HCT116 (cell line): ENCODE measurements around the gene RACGAP1. TPM values are rescaled to one million over a fixed set of nuclear protein-coding genes. Genes with fewer than 3 reads are reported as not detected.
"Not testable (repeated sequence)": the region's sequence is repeated elsewhere in the genome, so short reads cannot be mapped to it uniquely, and the experiment has no call there.

Experiments
- ATAC-seq: fragments of 200-7000 bp; cut with Tn5 transposase; 2 replicates; pipeline ENCODE4 v1.9.1; 2020; ENCODE audit warnings: mild to moderate bottlenecking, moderate library complexity
- BruUV-seq: library from RNA; stranded (reverse); fragments of 400-500 nt; replicated peaks from 2 replicates; lab custom pipeline; 2021; lab: Mats Ljungman, UMichigan
- CTCF ChIA-PET: fragments of 300-600 bp; sonication (Branson Sonifier 250); formaldehyde crosslinking; loops from one replicate; lab custom pipeline; 2021; ENCODE audit warnings: antibody characterized with exemption; lab: Charles Lee
- POLR2A ChIA-PET: fragments of 300-600, 350-600 bp; sonication (Branson Sonifier 250); formaldehyde crosslinking; loops from one replicate; lab custom pipeline; 2021; ENCODE audit warnings: antibody characterized with exemption; lab: Charles Lee
- RAD21 ChIA-PET, 2 experiments: fragments of 300-600 bp; sonication (Branson Sonifier 250); formaldehyde crosslinking; loops; one replicate each; lab custom pipeline; 2023; ENCODE audit warnings: low total read pairs in 2 of 2; ENCODE audit not compliant: uncharacterized antibody in 2 of 2, unreplicated experiment in 2 of 2, low non-redundant PET in 1 of 2; lab: Charles Lee
- DNase-seq: peaks from one replicate; pipeline ENCODE4 v3.0.0-alpha.2; 2010; ENCODE audit warnings: low read depth, low spot score
- H2AFZ ChIP-seq: fragments of 200-600 bp; shearing (Covaris generic), sonication (generic); 2 replicates; pipeline ENCODE4 v1.6.1; 2017; ENCODE audit warnings: low read depth, mixed run types, mixed read lengths, antibody characterized with exemption, low read length; ENCODE audit not compliant: poor library complexity, severe bottlenecking
- H3K27ac ChIP-seq: 2 replicates; pipeline ENCODE4 v1.5.1; 2012; ENCODE audit warnings: low read depth, low read length
- H3K27me3 ChIP-seq: fragments of 200-600 bp; sonication (generic); 2 replicates; pipeline ENCODE4 v1.6.1; 2016; ENCODE audit warnings: mixed run types, low read length, mixed read lengths; ENCODE audit not compliant: insufficient read depth
- H3K36me3 ChIP-seq, 2 experiments: fragments of 200-500 bp in 1 of 2; fragments of 200-600 bp in 1 of 2; sonication (Bioruptor generic) in 1 of 2; sonication (generic) in 1 of 2; 2 replicates each; pipeline versions ENCODE4 v1.5.1 to v1.6.1; 2014 to 2016; ENCODE audit warnings: low read length in 2 of 2, inconsistent platforms in 1 of 2, mixed read lengths in 1 of 2, mixed run types in 1 of 2; ENCODE audit not compliant: insufficient read depth in 2 of 2, control insufficient read depth in 1 of 2
- H3K4me1 ChIP-seq, 2 experiments: fragments of 200-600 bp in 1 of 2; sonication (generic) in 1 of 2; 2 replicates each; pipeline versions ENCODE4 v1.5.1 to v1.6.1; 2012 to 2017; ENCODE audit warnings: low read length in 2 of 2, inconsistent platforms in 1 of 2, mild to moderate bottlenecking in 1 of 2, mixed read lengths in 1 of 2, mixed run types in 1 of 2, moderate library complexity in 1 of 2; ENCODE audit not compliant: insufficient read depth in 2 of 2, control insufficient read depth in 1 of 2
- H3K4me2 ChIP-seq: fragments of 200-600 bp; sonication (generic); 2 replicates; pipeline ENCODE4 v1.6.1; 2017; ENCODE audit warnings: mixed run types, low read length, mixed read lengths
- H3K4me3 ChIP-seq, 2 experiments: fragments of 200-600 bp in 1 of 2; sonication (generic) in 1 of 2; replicated peaks in 1 of 2; 2 replicates each; pipeline ENCODE4 v1.5.1; 2011 to 2016; ENCODE audit warnings: low read length in 2 of 2, control low read depth in 1 of 2, low read depth in 1 of 2, mild to moderate bottlenecking in 1 of 2, mixed read lengths in 1 of 2, mixed run types in 1 of 2
- H3K79me2 ChIP-seq: fragments of 200-600 bp; sonication (generic); 2 replicates; pipeline ENCODE4 v1.6.1; 2017; ENCODE audit warnings: mild to moderate bottlenecking, mixed run types, low read length, moderate library complexity, mixed read lengths; ENCODE audit not compliant: insufficient read depth
- H3K9ac ChIP-seq: fragments of 200-600 bp; sonication (generic); 2 replicates; pipeline ENCODE4 v1.6.1; 2016; ENCODE audit warnings: low read length, mixed read lengths
- H3K9me2 ChIP-seq: fragments of 200-600 bp; sonication (generic), shearing (Covaris generic); 2 replicates; pipeline ENCODE4 v1.6.1; 2017; ENCODE audit warnings: mixed run types, mild to moderate bottlenecking, moderate library complexity; ENCODE audit not compliant: insufficient read depth
- H3K9me3 ChIP-seq, 2 experiments: fragments of 200-500 bp in 1 of 2; fragments of 200-600 bp in 1 of 2; sonication (Bioruptor generic) in 1 of 2; sonication (generic) in 1 of 2; 2 replicates each; pipeline ENCODE4 v1.6.1; 2014 to 2017; ENCODE audit warnings: low read length in 2 of 2, mixed read lengths in 2 of 2, inconsistent platforms in 1 of 2, low read depth in 1 of 2, mild to moderate bottlenecking in 1 of 2, mixed run types in 1 of 2, moderate library complexity in 1 of 2; ENCODE audit not compliant: control insufficient read depth in 1 of 2, insufficient read depth in 1 of 2
- H4K20me1 ChIP-seq: fragments of 200-600 bp; sonication (generic), shearing (Covaris generic); 2 replicates; pipeline ENCODE4 v1.6.1; 2017; ENCODE audit warnings: mixed run types, mild to moderate bottlenecking, moderate library complexity; ENCODE audit not compliant: insufficient read depth
- intact Hi-C: fragments of 100-400 bp; cut with micrococcal nuclease; formaldehyde crosslinking; loops from 2 replicates; pipeline ENCODE4 v1.10.0; 2022
- total RNA-seq: library from RNA; stranded (reverse); gene quantifications from one replicate; pipeline ENCODE4 v1.2.1, GENCODE V29; 2021; ENCODE audit not compliant: unreplicated experiment
- TF ChIP-seq, protein P1 (sequence below), 3 experiments: fragments of 200-600 bp in 1 of 3; sonication (generic) in 1 of 3; IDR thresholded peaks in 2 of 3; conservative IDR thresholded peaks in 1 of 3; 2 replicates each; pipeline ENCODE4 v1.5.1; 2012 to 2017; ENCODE audit warnings: low read depth in 2 of 3, low read length in 2 of 3, antibody characterized with exemption in 1 of 3, borderline replicate concordance in 1 of 3, control low read depth in 1 of 3, mild to moderate bottlenecking in 1 of 3, mixed read lengths in 1 of 3, mixed run types in 1 of 3, moderate library complexity in 1 of 3; ENCODE audit not compliant: insufficient read depth in 1 of 3
- TF ChIP-seq, protein P2 (sequence below): IDR thresholded peaks from 2 replicates; pipeline ENCODE4 v1.6.1; 2012

RACGAP1 gene
- total RNA-seq, 1 experiment from 2014 or later, result 147 TPM

DNA sequence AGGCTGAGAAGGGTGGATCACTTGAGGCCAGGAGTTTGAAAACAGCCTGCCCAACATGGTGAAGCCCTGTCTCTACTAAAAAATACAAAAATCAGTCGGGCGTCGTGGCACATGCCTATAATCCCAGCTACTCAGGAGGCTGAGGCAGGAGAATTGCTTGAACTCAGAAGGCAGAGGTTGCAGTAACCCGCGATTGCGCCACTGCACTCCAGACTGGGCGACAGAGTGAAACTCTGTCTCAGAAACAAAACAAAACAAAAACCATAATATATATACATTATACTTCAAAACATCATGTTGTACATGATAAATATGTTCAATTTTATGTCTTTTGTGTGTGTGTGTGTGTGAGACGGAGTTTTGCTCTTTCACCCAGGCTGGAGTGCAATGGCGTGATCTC is 5.2 kb upstream of the RACGAP1 start:
- BruUV-seq, H3K9ac ChIP-seq, H3K4me2 ChIP-seq, H3K79me2 ChIP-seq, H4K20me1 ChIP-seq, H3K36me3 ChIP-seq, DNase-seq, H3K27me3 ChIP-seq, ATAC-seq, H3K9me2 ChIP-seq, RAD21 ChIA-PET, intact Hi-C loops, H2AFZ ChIP-seq, H3K4me3 ChIP-seq, H3K27ac ChIP-seq, H3K9me3 ChIP-seq: not testable (repeated sequence)
- H3K4me1 ChIP-seq, result peaks cover 9 to 11% of the 10 kb centered on the region in 2 experiments
- CTCF ChIA-PET, result interaction anchor here (1.1 to 2.0 kb wide), 4 partner anchors 9 to 163 kb away, joined by 3 to 13 read pairs (median 4); no protein-coding TSS in a partner anchor
- POLR2A ChIA-PET, result interaction anchor here (0.6 kb wide), 1 partner anchor 8 kb away, joined by 3 read pairs; no protein-coding TSS in a partner anchor

DNA sequence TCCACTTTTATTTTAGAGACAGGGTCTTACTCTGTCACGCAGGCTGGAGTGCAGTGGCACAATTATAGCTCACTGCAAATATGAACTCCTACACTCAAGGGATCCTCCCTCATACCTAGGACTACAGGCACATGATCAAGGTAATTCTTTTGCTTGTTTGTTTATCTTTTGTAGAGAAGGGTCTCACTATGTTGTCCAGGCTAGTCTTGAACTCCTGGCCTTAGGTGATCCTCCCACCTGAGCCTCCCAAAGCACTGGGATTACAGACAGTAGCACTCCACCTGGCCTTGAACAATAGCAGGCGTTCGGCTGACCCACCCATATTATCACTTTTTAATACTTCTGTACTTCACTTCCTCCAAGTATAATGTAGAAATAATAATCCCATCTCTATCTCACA is 1.4 kb upstream of the RACGAP1 start:
- intact Hi-C loops, result no loop called here
- DNase-seq (no peak), ATAC-seq (no peak)
- H3K9me3 ChIP-seq, result no peaks in the 10 kb centered on the region
- H3K36me3 ChIP-seq, result peaks cover 2 to 5% of the 10 kb centered on the region in 2 experiments; a peak in 1 of 4 replicates
- BruUV-seq, result no TSS peak
- no peak overlapping the region for H3K4me3 ChIP-seq
- H3K27me3 ChIP-seq, result no peaks in the 10 kb centered on the region
- H4K20me1 ChIP-seq, result no peaks in the 10 kb centered on the region
- H3K9ac ChIP-seq, result no peak overlapping the region
- H3K4me2 ChIP-seq, result no peak overlapping the region
- H3K4me1 ChIP-seq, result peaks cover 11 to 20% of the 10 kb centered on the region in 2 experiments
- H3K9me2 ChIP-seq, result peaks cover 3% of the 10 kb centered on the region; the same call in 1 of the 2 replicates
- TF ChIP-seq, protein P1, sequence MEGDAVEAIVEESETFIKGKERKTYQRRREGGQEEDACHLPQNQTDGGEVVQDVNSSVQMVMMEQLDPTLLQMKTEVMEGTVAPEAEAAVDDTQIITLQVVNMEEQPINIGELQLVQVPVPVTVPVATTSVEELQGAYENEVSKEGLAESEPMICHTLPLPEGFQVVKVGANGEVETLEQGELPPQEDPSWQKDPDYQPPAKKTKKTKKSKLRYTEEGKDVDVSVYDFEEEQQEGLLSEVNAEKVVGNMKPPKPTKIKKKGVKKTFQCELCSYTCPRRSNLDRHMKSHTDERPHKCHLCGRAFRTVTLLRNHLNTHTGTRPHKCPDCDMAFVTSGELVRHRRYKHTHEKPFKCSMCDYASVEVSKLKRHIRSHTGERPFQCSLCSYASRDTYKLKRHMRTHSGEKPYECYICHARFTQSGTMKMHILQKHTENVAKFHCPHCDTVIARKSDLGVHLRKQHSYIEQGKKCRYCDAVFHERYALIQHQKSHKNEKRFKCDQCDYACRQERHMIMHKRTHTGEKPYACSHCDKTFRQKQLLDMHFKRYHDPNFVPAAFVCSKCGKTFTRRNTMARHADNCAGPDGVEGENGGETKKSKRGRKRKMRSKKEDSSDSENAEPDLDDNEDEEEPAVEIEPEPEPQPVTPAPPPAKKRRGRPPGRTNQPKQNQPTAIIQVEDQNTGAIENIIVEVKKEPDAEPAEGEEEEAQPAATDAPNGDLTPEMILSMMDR (IDR thresholded peaks at IDR 0.05 in 2 of 3, conservative IDR thresholded peaks at IDR 0.05 in 1 of 3; ENCODE audit: borderline replicate concordance in 1 of 3, insufficient read depth in 1 of 3, low read depth in 2 of 3, low read length in 2 of 3), result no peak
- TF ChIP-seq, protein P2, sequence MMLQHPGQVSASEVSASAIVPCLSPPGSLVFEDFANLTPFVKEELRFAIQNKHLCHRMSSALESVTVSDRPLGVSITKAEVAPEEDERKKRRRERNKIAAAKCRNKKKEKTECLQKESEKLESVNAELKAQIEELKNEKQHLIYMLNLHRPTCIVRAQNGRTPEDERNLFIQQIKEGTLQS, result no peak
- CTCF ChIA-PET, result no interaction called here
- H2AFZ ChIP-seq, result peak overlapping the region; percentile 75
- RAD21 ChIA-PET, result no interaction called here
- POLR2A ChIA-PET, result no interaction called here
- H3K27ac ChIP-seq, result no peak overlapping the region
- peaks cover 36% of the 10 kb centered on the region for H3K79me2 ChIP-seq
